Activated naive CD8-positive, alpha-beta T cell treated with anti-CD3 and anti-CD28 coated beads for 36 hours (primary cell): Measurements from ENCODE around the gene MAP6. TPM values are rescaled to one million over a fixed set of nuclear protein-coding genes. Genes with fewer than 3 reads are reported as not detected.
A peak's percentile ranks its signal among the peaks of the same experiment; 100 is the strongest.

ENCODE experiments used
- DNase-seq: peaks from one replicate; pipeline ENCODE4 v3.0.0; 2021
- H3K27ac Mint-ChIP-seq: one replicate; pipeline ENCODE4 v1.8.0; 2022; ENCODE audit warnings: mild to moderate bottlenecking, moderate library complexity, mixed read lengths
- H3K27me3 Mint-ChIP-seq: one replicate; pipeline ENCODE4 v1.8.0; 2022; ENCODE audit warnings: mild to moderate bottlenecking, mixed read lengths
- H3K36me3 Mint-ChIP-seq: one replicate; pipeline ENCODE4 v1.8.0; 2021; ENCODE audit warnings: mild to moderate bottlenecking, mixed read lengths
- H3K4me1 Mint-ChIP-seq: one replicate; pipeline ENCODE4 v1.8.0; 2021; ENCODE audit warnings: mixed read lengths
- H3K4me3 Mint-ChIP-seq: one replicate; pipeline ENCODE4 v1.8.0; 2022; ENCODE audit warnings: mild to moderate bottlenecking, moderate library complexity, mixed read lengths
- H3K9me3 Mint-ChIP-seq: one replicate; pipeline ENCODE4 v1.8.0; 2022; ENCODE audit warnings: mixed read lengths
- total RNA-seq, 2 experiments: library from RNA; stranded (reverse); gene quantifications; one replicate each; pipeline ENCODE4 v1.2.3, GENCODE V29; 2021

Gene MAP6
- total RNA-seq, 2 experiments from 2014 or later: not detected

DNA sequence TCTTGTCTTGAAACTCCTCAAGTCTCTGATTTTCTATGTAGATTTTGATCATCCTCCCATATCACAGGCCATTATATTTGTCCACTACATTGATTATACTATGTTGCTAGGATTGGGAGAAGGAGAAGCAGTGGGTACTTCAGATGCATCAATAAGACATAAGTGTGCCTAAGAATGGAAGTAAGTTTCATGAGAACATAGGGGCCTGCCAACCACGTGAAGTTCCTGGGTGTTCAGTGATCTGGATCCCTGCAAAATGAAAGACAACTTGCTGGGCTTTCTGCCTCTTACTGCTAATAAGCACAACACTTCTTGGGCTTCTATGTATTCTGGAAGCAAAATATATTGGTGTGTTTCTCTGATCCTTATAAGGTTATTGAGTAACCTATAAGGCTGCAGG lies 89.0 kb downstream of the MAP6 start:
- H3K4me1 Mint-ChIP-seq: peaks cover 25% of the 10 kb centered on the region
- no peaks in the 10 kb centered on the region for H3K27me3 Mint-ChIP-seq
- no peaks in the 10 kb centered on the region for H3K9me3 Mint-ChIP-seq
- no peak overlapping the region for H3K27ac Mint-ChIP-seq
- no peaks in the 10 kb centered on the region for H3K36me3 Mint-ChIP-seq
- no peak for DNase-seq
- no peak overlapping the region for H3K4me3 Mint-ChIP-seq

DNA sequence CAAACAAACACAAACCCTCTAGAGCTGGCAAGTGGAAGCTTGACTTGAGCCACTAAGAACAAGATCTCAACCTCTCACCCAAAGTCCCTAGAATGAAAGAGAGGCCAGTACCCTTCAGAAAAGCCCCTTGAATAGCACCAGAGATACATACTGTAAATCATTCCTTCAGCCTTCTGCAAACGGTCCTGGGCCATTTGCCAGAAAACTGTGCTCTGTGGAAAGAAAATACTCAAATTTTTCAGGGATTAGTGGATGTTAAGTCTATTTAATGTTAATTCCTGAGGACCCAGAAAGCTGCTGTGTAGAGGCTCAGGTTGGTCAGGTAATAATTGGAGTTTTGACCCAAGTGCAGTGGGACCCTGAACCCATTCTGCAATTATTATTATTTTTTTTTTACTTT lies 89.9 kb downstream of the MAP6 start:
- Mint-ChIP-seq H3K36me3 (no peaks in the 10 kb centered on the region), H3K9me3 (no peaks in the 10 kb centered on the region), H3K4me1 (peaks cover 25% of the 10 kb centered on the region), H3K27me3 (no peaks in the 10 kb centered on the region), H3K27ac (no peak overlapping the region), H3K4me3 (no peak overlapping the region)
- no peak for DNase-seq

GRCh38 chr11:75577207-75577606 lies 91.6 kb downstream of the MAP6 start:
- H3K27me3 Mint-ChIP-seq: no peaks in the 10 kb centered on the region
- no peak overlapping the region for H3K27ac Mint-ChIP-seq
- no peaks in the 10 kb centered on the region for H3K9me3 Mint-ChIP-seq
- peaks cover 18% of the 10 kb centered on the region for H3K4me1 Mint-ChIP-seq
- no peak overlapping the region for H3K4me3 Mint-ChIP-seq
- no peaks in the 10 kb centered on the region for H3K36me3 Mint-ChIP-seq
- peak; percentile 37 for DNase-seq

DNA sequence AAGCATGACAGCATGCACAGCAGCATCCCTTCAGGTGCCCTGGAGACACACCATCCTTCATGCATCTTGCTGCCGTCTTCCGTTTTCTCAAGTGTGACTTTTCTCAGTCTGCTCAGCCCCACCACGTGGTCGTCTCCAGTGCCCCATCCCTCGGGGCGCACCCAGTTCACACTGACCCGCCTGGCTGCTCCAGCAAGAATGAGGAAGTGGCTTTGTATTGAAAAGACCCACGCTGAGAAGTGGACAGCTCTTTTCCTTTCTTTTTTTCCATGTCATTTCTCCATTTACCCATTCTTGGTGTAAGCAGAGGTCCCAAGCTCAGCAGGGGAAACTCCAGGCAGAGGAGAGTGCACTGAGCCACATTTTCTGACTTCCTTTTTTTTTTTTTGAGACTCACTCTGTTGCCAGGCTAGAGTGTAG lies 92.3 kb downstream of the MAP6 start:
- Mint-ChIP-seq H3K27me3 (no peaks in the 10 kb centered on the region), H3K9me3 (no peaks in the 10 kb centered on the region), H3K27ac (no peak overlapping the region), H3K36me3 (no peaks in the 10 kb centered on the region), H3K4me1 (peaks cover 14% of the 10 kb centered on the region), H3K4me3 (no peak overlapping the region)
- peak; percentile 13 for DNase-seq

- Mint-ChIP-seq H3K4me1 (peaks cover 14% of the 10 kb centered on the region), H3K4me3 (no peak overlapping the region), H3K27me3 (no peaks in the 10 kb centered on the region), H3K36me3 (no peaks in the 10 kb centered on the region), H3K27ac (no peak overlapping the region), H3K9me3 (no peaks in the 10 kb centered on the region)
- DNase-seq: no peak
Observed at GRCh38 chr11:75576017-75576416, 92.8 kb downstream of the MAP6 start.

- Mint-ChIP-seq H3K4me1 (peaks cover 11% of the 10 kb centered on the region), H3K27ac (no peak overlapping the region), H3K27me3 (no peaks in the 10 kb centered on the region), H3K4me3 (no peak overlapping the region), H3K9me3 (no peaks in the 10 kb centered on the region), H3K36me3 (no peaks in the 10 kb centered on the region)
- DNase-seq: no peak
Observed at GRCh38 chr11:75574698-75575602, 93.9 kb downstream of the MAP6 start.

DNA sequence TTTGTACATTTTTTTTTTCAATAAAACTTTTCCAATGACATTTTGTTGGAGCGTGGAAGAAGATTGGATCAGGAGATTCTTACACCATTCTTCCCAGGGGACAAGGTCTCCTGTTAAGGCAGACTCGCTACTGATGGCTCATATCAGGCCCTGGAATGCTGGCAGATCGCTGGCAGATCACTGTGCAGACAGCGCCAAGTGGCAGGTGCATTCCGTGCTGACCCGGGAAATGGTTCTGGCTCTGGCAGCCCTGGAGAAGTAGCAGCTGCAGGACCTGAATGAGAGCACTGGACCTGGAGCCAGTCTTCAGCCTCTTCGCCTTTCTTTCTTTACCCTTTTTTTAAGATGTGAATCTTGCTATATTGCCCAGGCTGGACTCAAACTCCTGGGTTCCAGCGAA lies 96.1 kb downstream of the MAP6 start:
- no peak overlapping the region for H3K27ac Mint-ChIP-seq
- DNase-seq: no peak

DNA sequence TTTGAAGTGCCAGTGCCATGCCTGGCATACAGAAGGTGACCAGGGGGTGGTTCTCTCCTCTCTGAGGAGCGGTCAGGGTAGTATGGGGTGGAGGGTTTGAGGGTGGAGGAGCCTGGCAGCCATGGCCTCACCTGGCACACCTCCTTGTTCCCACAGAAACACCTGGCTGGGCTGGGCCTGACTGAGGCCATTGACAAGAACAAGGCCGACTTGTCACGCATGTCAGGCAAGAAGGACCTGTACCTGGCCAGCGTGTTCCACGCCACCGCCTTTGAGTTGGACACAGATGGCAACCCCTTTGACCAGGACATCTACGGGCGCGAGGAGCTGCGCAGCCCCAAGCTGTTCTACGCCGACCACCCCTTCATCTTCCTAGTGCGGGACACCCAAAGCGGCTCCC lies 97.2 kb downstream of the MAP6 start:
- Mint-ChIP-seq H3K4me1 (peaks cover 4% of the 10 kb centered on the region), H3K4me3 (no peak overlapping the region), H3K36me3 (no peaks in the 10 kb centered on the region), H3K27me3 (no peaks in the 10 kb centered on the region), H3K27ac (no peak overlapping the region), H3K9me3 (no peaks in the 10 kb centered on the region)
- no peak for DNase-seq

More for the DNA sequence above, 96.1 kb downstream of the MAP6 start:
- no peaks in the 10 kb centered on the region for H3K36me3 Mint-ChIP-seq
- H3K9me3 Mint-ChIP-seq: no peaks in the 10 kb centered on the region
- no peaks in the 10 kb centered on the region for H3K27me3 Mint-ChIP-seq
- H3K4me3 Mint-ChIP-seq: no peak overlapping the region
- H3K4me1 Mint-ChIP-seq: peaks cover 8% of the 10 kb centered on the region

GRCh38 chr11:75570559-75571139 lies 98.2 kb downstream of the MAP6 start:
- Mint-ChIP-seq H3K9me3 (no peaks in the 10 kb centered on the region), H3K27ac (no peak overlapping the region), H3K36me3 (no peaks in the 10 kb centered on the region), H3K27me3 (no peaks in the 10 kb centered on the region), H3K4me3 (no peak overlapping the region), H3K4me1 (peaks cover 5% of the 10 kb centered on the region)
- no peak for DNase-seq

DNA sequence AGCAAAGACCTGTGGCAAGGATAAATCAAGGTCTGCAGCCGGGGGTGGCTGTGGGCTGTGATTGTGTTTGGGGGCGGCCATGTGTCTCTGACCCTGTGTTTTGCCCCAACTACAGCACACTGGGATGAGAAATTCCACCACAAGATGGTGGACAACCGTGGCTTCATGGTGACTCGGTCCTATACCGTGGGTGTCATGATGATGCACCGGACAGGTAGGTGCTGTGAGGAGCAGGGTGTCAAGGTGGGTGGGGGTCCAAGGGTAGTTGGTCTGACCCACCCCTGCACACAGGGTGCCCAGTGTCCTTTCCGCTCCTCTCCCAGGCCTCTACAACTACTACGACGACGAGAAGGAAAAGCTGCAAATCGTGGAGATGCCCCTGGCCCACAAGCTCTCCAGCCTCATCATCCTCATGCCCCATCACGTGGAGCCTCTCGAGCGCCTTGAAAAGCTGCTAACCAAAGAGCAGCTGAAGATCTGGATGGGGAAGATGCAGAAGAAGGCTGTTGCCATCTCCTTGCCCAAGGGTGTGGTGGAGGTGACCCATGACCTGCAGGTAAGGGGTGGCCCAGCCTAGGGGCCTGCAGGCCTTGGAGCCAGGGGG lies 100.1 kb downstream of the MAP6 start:
- Mint-ChIP-seq H3K4me1 (peaks cover 22% of the 10 kb centered on the region), H3K4me3 (no peak overlapping the region), H3K36me3 (no peaks in the 10 kb centered on the region), H3K9me3 (no peaks in the 10 kb centered on the region), H3K27ac (no peak overlapping the region), H3K27me3 (no peaks in the 10 kb centered on the region)
- DNase-seq: no peak

GRCh38 chr11:75567971-75568370 lies 100.9 kb downstream of the MAP6 start:
- H3K4me3 Mint-ChIP-seq: no peak overlapping the region
- H3K9me3 Mint-ChIP-seq: no peaks in the 10 kb centered on the region
- H3K36me3 Mint-ChIP-seq: no peaks in the 10 kb centered on the region
- H3K27me3 Mint-ChIP-seq: no peaks in the 10 kb centered on the region
- no peak for DNase-seq
- H3K27ac Mint-ChIP-seq: no peak overlapping the region
- H3K4me1 Mint-ChIP-seq: peaks cover 28% of the 10 kb centered on the region

DNA sequence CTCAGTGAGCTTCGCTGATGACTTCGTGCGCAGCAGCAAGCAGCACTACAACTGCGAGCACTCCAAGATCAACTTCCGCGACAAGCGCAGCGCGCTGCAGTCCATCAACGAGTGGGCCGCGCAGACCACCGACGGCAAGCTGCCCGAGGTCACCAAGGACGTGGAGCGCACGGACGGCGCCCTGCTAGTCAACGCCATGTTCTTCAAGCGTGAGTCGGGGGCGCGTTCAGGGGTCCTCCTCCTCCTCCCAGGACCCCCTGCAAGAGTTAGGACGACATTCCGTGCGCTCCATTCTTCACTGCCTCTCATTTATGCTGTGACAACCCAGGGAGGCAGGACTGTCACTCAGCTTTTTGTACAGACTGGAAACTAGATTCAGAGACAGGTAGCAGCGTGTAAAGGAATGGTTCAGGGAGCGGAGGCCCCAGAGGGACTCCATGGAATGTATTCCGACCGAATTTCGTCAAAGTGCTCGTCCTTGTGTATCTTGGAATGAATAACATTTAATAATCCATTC lies 102.0 kb downstream of the MAP6 start:
- DNase-seq: no peak
- H3K4me1 Mint-ChIP-seq: peaks cover 30% of the 10 kb centered on the region
- H3K27ac Mint-ChIP-seq: no peak overlapping the region

GRCh38 chr11:75565916-75566762 lies 102.7 kb downstream of the MAP6 start:
- H3K9me3 Mint-ChIP-seq: no peaks in the 10 kb centered on the region
- peak; percentile 40 for DNase-seq
- H3K4me1 Mint-ChIP-seq: peaks cover 36% of the 10 kb centered on the region
- H3K27me3 Mint-ChIP-seq: no peaks in the 10 kb centered on the region
- H3K27ac Mint-ChIP-seq: peak overlapping the region; percentile 59
- peak overlapping the region; percentile 40 for H3K4me3 Mint-ChIP-seq
- H3K36me3 Mint-ChIP-seq: no peaks in the 10 kb centered on the region

More for the DNA sequence above, 102.0 kb downstream of the MAP6 start:
- Mint-ChIP-seq H3K9me3 (no peaks in the 10 kb centered on the region), H3K4me3 (no peak overlapping the region), H3K27me3 (no peaks in the 10 kb centered on the region), H3K36me3 (no peaks in the 10 kb centered on the region)

DNA sequence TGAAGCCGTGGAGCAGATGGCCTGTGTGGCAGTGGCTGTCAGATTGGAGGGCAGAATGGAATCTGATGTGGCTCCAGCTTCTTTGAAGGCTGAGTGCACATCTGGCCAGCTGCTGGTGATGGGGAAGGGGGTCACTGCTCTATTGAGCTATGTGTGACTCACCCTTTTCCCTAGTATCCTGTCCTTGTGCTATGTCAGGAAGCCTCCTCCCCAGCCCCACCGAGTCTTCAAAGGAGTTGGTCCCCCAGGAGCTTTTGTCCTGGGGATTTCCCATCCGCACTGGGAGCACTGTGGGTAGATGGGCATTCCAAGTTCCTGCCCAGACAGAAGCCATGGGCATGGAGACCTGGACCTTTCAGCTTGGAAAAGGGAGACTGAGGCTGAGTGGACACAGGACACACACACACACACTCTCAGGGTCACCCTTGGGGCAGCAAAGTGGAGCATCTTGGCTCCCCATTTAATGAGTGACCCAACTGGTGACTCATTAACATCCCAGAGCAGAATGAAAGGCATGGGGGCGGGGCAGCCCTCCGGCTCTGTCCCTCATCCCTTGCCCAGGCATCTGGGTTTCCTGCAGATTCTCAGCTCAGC lies 103.5 kb downstream of the MAP6 start:
- H3K27me3 Mint-ChIP-seq: no peaks in the 10 kb centered on the region
- no peak overlapping the region for H3K4me3 Mint-ChIP-seq
- no peak for DNase-seq
- no peaks in the 10 kb centered on the region for H3K9me3 Mint-ChIP-seq
- H3K4me1 Mint-ChIP-seq: peaks cover 38% of the 10 kb centered on the region
- no peaks in the 10 kb centered on the region for H3K36me3 Mint-ChIP-seq
- H3K27ac Mint-ChIP-seq: peak overlapping the region; percentile 59
